ENCODE data around the gene RPS21.

GRCh38 chr20:62359043-62359490 lies 27.8 kb upstream of the RPS21 start:
- TF ChIP-seq CTCF (IDR thresholded peaks at IDR 0.05), result no peak
- TF ChIP-seq ZFX (IDR thresholded peaks at IDR 0.05; ENCODE audit: borderline replicate concordance), result no peak
